Brain pericyte (primary cell): Measurements from ENCODE around the gene RBP3.
"Not testable (repeated sequence)": the region's sequence is repeated elsewhere in the genome, so short reads cannot be mapped to it uniquely, and the experiment has no call there.

Experiments used
- DNase-seq: peaks from one replicate; pipeline ENCODE4 v3.0.0-alpha.2; 2012; ENCODE audit warnings: low read depth, low spot score

The RBP3 gene

DNA sequence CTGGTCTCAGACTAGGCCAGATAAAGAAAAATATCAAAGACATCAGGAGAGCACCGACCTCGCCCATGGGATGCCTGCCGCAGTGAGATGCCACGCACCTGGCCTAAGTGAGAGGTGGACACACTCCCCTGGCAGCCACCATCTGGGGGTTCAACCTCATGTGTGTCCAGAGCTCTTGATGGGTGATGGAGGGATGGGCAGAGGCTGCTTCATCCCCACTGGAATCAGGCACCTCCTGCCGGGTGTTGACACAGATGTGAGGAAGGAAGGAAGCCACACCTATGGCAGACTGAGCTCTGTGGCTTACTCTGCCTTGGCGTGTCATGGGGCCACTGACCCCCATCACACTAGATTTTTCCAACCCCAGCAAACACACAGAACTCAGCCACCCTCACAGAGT is 24.6 kb downstream of the RBP3 start:
- DNase-seq = no peak

DNA sequence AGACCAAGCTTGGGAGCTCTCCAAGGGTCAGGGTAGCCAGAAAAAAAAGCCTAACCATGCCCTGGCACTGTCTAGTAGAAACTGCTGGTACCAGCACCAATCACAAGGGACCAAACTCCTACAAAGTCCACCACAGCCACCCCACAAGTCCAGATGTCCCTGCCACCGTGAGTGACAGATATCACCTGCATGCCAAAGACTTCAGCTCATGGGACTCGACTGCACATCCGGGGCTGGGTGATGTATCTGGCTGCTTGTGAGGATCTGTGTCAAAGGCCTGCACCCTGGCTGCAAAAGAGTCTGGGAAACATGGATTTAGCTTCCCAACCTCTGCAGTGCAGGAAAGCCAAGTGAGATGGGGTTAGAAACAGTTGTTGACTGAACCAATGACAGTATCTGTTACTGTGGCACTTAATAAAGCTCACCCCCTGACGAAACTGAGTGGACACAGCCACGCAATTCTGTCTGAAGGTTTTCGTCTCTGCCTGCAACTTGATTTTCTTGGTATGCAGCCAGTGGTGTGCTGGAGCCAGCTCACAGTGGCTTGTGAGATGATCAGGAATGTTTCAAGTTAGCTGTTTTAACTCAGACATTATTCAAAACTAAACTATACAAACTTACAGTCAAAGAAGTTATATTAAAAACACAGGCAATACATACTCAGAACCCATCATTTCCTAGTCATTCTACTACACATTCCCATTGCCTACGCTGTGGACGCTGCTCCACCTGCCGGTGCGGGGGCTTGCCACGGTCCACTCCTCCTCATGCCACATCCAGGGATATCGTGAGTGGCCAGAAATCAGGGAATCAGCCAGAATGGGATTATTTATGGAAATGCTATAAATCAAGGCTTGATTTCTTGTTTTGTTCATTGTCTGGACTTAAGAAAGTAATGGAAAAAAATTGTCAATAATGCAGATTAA is 26.7 kb downstream of the RBP3 start:
- DNase-seq = no peak

DNA sequence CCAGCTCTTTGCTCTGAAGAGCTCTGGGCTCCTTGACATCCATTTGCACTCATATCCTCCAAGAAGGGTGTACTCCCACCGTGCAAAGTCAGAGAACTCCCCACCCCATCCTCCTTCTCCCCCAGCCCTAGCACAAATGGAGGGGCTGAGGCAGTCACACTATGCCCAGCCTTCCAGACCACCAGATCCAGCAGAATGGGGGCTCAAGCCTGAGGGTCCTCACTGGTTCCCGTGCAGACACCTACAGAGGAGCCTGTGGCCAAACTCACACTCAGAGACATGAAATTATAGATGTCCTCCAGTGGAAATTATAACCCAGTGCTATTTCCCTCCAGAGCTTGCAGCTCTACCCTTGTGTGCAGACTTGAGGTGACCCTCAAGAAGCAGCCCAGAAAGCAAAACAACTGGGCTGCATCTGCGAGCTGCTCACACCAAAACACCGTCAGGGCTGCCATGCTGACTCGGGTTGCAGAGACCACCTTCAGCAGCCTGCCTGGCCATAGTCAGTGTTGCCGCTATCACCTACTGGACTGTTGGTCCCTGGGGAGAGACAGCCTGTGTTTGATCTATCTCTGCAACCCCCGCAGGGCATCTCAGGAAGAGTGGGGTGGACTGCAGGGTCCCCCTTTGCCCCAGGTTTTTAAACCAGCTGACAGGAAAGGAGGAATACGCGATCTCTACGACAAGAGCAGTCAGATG is 28.5 kb downstream of the RBP3 start:
- no peak for DNase-seq

DNA sequence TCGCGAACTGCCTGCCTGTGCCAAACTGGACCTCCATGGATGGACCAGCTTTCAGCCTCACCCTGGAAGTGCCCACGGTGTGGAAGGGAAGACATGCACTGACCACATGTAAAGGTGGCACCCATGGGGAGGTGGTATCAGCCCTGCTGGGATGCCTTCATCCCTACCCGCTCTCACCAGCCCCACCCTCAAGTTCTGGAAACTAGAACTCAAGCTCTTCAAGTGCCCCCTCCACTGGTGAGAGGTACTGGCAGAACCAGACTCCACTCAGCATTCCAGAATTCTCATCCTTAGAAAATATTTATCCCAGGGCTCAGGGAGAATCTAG is 30.0 kb downstream of the RBP3 start:
- DNase-seq = no peak

DNA sequence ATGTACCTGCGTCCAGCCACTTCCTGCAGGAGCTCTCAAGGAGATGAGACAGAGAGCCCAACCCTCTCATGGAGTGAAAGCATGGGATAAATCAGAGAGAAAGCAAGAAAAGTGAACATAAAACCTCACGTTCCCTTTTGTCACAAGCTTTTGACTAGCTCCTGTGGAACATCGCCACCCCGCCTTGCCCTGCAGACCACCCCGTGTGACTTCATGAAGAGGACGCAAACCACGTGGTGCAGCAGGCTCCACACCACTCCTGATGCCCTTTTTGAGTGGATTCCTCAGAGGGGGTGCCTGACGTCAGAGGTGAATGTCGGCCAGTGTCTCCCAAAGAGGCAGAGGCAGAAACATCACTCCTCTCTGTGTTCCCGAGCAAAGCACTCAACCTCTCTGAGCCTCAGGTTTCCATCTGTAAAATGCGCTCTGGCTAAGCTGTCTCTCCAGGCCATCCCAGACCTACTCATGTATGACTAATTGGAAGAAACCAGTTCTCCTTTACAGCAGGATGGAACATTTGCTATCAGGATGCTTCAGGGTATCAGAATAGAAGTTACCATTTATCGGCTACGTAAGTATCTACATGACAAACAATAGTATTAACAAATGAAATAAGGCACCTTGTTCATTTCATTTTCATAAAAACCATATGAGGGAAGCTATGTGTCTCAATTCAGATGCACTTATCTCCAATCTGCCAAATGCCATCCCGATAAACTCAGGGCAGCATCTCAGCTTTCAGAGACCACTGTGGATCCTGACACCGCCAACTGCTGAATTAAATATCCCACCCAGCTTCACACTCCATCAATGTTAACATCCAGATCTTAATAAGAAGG is 30.7 kb downstream of the RBP3 start:
- no peak for DNase-seq

DNA sequence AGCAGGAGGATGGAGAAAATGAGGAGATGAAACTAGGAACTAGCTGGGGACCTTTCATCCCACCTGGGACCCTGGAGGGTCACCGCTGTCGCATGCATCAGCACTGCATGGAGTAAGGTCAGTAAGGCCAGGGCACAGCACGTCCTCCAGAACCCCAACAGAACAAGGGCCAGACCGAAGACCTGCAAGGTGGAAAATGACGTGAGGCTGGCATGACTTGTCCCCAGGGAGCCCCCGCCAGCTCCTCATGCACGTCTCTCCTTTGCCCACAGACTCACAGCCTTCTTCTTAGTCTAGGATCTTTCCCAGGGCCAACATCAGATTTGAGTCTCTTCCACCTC is 31.3 kb downstream of the RBP3 start:
- DNase-seq = no peak

DNA sequence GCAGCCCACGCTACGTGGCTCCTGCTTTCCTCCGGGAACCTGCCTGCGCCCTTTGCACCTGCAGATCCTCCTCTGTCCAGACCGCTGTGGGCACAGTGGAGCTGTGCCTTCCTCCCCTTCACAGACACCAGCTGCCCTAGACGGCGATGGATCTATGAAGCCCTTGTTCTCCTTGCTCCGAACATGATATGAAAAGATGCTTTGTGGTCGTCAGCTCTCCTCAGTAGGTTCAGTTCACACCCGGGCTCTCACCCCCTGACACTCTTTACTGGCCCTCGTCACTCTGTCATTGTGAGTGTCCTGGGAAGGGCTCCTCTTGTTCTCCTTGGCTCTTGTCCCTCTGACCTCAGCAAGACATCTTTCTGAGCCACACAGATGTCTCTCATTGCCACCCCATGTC is 31.7 kb downstream of the RBP3 start:
- no peak for DNase-seq

DNA sequence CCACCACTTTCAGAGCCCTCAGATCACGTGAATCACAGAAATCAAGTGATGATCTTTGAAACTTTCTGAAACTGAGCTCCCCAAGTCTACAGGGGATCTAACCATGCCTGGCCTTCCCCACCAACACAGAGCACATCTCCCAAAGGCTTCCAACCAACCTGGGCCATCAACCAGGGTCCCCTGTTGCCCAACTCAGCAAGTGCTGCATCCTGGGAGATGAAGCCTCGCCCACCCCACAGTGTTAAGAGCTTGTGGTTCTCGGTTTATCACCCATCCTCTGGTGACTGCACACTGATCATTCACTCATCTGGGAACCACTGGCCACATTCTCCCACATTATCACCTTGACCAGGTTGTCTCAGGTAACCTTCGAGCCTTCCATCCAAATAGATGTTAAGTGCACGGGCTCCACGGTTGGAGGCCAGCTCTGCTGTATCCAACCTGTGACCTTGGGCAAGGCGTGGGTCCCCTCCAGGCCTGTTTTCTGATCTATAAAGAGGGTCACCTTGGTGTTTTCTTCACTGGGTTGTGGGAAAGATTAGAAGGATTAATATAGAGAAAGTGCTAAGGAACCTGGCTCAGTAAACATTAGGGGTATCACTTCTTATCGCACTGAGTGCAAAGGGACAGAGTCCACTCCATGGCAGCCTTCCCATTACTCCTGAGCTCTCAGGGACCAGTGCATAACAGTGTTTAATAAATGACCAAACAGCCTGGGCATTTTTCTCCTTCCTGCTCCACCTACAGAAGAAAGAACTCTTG is 32.4 kb downstream of the RBP3 start:
- DNase-seq = no peak

DNA sequence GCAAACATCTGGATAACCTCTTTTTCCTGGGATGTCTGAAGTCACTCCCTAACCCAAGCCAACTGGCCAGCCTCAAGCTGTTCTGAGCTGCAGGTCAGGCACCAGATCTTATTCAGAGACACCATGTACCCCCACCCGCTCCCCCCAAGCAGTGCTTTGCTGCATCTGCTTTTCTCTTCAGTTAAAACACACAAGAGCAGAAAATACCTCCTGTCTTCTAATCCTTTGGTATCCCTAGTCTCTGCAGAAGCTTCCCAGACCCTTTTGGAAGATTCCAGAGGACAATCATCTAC is 32.9 kb downstream of the RBP3 start:
- no peak for DNase-seq

DNA sequence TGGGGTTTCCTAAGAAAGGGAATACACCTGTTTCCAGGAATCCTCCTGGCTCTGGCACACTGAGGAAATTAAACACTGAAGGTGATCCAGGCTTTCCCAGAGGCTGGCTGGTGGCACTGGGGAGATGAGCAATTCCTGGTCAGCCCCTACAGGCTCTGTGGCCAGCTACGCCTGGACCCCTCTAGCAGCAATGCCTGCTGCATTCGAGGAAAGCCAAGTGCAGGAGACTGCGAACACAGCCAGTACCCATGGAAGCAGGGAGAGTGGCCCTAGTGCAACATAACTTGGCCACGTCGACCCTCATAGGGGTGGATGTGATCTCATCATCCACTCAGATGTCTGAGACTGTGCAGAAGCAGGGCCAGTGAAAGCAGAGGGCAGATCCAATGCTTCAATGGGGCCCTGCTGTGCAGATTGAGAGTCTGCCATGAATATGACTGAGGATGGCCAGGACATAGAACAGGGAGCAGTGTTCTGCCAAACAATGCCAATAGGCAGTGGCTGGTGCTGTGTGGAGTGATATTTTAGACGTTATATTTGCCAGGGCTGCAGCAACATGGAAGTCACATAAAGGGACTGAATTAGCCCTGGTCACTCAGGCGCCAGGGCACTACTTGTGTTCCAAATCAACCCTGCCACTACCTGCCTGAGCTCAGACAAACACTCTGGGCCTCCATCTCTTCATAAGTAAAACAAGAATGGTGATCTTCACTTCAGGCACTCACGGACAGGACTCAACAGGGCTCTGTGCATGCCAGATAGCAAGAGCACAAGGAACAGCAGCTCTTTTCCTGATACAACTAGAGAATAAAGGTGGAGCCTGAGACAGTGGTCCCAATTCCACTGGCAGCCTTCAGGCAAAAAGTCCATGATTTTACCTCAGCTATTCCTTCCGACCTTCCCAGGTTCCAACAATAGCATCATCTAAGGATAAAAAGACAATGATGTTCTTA is 33.5 kb downstream of the RBP3 start:
- no peak for DNase-seq

DNA sequence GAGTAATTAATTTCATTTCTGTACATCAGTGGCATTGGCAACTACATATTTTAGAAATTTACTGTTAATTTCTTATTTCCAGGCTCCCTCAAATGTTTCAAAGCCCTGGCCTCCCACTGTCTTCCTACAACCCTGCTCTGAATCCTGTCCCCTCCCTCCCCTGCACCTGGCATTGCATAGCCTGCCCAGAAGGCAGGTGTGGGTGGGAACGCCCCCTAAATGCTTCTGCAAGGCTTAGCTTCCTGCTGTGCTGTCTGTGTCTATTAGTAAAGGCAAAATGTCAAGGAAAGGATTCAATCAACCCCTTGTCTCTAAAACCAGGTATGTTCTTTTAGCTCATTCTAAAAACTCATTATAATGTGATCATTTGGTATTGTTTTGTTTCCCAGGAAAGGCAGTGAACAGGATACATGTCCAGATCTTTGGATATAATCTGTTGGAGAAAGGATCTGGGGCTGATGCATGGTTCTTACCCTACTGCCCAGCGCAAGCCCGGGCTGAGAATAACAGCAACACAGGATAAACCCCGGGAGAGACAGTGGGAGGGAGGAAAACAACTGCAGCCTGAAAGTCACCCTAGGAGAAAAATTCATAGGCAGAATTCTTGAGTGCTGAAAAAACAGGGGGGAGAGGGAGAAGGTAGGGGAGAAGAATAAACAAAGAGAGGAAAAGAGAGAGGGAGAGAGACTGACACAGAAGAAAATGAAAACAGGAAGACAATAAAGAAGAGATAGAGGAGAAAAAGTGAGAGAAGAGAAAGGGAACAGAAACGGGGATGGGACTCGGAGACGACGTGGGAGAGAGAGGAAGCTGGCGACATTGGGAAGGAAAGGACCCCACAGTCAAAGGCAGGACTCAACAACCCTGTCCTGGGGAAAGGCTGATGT is 35.3 kb downstream of the RBP3 start:
- no peak for DNase-seq

DNA sequence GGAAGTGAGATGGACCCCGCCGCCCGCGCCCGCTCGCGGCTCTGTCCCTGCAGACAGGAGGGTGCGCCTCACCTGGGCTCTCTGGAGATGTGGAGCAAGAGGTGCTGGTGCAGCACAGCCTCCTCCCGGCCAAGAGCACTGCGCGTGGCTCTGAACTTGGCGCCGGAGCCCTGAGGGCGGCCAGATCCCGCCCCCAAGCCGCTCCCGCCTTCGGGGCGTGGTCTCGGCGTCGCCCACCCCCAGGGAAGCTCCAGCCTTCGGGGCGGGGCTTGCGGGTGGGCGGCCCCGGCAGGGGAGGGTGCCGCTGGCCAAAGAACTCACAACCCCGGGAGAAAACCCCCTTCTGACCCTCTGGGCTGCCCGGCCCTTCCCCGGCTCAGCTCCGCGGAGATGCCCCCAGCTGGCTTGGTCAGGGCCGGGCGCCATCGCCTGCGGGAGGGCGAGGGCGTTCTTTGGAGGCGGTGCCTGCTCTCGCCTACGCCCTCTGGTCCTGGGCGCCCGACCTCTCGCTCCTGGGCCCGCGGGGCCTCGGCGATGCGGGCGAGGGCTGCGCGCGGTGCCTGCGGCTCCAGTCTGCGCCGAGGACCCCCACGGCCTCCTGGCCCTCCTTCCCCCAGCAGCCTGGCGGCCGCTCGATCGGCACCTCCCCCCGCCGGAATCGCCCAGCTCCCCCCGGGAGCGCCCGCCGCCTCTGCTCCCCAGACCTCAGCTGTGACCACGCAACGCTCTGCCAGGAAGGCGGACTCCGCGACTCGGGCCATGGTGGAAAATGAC is 36.2 kb downstream of the RBP3 start, which contains the start of gene ZNF488:
ZNF488 (minus strand) TSS at position 146 of the 774 bp plus-strand sequence. CDS start 15,464 bp downstream, outside the sequence.
- no peak for DNase-seq

DNA sequence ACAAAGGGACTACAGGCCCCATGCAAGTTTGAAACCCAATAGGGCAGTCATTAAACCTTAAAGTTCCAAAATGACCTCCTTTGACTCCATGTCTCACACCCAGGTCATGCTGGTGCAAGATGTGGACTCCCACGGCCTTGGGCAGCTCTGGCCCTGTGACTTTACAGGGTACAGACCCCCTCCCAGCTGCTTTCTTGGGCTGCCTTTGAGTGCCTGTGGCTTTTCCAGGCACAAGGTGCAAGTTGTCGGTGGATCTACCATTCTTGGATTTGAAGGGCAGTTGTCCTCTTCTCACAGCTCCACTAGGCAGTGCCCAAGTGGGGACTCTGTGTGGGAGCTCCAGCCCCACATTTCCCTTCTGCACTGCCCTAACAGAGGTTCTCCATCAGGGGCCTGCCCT is 37.9 kb downstream of the RBP3 start:
- not testable (repeated sequence) for DNase-seq

DNA sequence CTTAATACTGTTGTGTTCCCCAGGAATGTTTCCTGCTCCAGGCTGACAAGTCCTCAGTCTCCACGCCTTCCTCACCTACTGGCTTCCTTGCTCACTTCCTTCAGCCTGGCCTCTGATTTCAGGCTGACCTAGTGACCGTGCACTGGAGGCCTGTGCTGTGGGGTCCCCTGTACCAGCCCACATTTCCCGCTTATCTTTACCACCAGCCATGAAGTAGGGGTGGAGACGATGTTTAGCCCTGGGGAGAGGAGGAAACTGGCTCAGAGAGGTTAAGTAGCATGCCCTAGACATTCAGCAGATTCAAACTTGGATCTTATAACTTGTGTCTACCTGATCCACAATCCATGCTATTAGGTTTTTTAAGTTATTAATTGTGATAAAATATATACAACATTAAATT is 40.7 kb downstream of the RBP3 start:
- no peak for DNase-seq

DNA sequence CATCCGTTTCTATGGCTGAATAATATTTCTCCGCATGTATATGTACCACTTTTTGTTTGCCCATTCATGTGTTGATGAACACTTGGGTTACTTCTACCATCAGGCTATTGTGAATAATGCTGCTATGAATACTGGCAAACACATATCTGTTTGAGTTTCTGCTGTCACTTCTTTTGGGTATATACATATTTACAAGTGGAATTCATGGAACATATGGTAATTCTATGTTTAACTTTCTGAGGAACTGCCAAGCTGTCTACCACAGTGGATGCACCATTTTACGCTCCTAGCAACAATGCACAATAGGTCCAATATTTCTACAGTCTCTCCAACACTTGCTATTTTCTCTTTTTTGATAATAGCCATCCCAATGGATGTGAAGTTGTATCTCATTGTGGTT is 41.5 kb downstream of the RBP3 start:
- DNase-seq = no peak

DNA sequence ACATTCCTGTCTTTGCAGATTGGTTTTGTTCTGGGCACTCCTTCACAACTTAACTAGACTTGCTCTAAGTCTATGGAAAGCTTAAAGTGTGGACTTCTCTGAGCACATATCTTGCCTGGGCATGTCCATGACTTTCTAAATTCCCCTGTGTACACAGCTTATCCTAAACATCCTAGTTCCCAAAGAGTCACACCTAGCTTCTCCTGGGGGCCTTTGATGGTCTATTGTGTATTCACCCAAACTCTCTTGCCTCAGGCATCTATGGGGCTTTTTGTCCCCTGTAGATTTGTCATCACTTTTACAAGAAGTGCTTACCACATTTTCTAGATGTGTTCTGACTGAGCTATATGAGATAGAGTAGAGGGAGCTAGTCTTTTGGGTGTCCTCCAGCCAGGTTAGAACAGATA is 48.2 kb downstream of the RBP3 start:
- DNase-seq = no peak

DNA sequence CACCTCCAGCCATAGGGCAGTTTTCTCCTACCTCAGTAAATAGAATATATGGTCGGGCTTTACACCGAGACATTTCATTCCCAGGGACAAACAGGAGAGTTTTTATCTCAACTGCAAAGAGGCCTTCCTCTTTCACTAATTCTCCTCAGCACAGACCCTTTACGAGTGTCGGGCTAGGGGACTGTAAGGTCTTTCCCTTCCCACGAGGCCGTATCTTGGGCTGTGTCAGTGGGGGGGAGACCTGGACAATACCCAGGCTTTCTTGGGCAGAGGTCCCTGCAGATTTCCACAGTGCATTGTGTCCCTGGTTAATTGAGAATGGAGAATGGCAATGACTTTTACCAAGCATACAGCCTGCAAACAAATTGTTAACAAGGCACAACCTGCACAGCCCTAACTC is 49.1 kb downstream of the RBP3 start:
- no peak for DNase-seq

DNA sequence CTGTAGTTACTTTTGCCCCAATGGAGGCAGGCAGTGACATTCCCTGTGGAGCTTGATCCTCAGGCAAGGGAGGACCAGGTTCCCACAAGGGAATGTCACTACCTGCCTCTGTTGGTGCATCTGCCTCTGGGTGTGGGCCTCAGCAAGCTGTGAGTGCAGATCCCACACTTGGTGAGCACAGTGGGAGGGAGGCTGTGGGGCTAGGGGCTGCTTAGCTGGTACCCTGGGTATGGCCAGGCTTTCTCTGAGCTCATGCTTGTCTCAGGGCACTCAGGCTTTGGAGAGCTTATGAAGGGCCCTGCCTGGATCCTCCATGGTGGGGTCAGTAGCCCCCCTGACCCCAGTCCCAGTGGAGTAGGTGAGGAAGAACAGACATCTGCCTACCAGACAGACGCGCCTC is 52.1 kb downstream of the RBP3 start:
- no peak for DNase-seq

DNA sequence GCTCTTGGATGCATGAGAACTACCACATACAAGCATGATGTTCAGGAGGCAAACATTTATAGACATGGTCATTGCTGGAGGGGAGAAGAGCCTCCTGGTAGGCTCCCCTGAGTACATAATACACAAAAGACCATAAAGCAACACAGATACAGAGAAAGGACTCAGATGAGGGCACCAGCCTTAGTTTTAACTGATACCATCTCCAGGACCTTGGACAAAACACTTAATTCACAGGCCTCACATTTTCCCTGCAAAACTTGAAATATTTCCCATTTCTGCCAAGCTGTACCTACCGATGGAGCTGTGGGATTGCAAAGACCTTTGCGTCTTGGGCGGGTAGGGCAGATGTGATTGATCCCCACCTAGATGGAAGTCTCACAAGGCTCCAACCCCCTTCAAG is 52.6 kb downstream of the RBP3 start:
- DNase-seq = no peak
